GM06990 (cell line): ENCODE measurements around the gene MAP3K13.
"Not testable (repeated sequence)": the region's sequence is repeated elsewhere in the genome, so short reads cannot be mapped to it uniquely, and the experiment has no call there.

Experiments
- DNase-seq: peaks from one replicate; pipeline ENCODE4 v3.0.0-alpha.2; 2011; ENCODE audit not compliant: insufficient read length; ENCODE audit errors: extremely low read depth
- H3K27me3 ChIP-seq: replicated peaks from 2 replicates; pipeline ENCODE4 v1.6.0; 2011; ENCODE audit warnings: low read length; ENCODE audit not compliant: control insufficient read depth, insufficient read depth
- H3K36me3 ChIP-seq: 2 replicates; pipeline ENCODE4 v1.5.1; 2011; ENCODE audit warnings: low read length; ENCODE audit not compliant: control insufficient read depth, insufficient read depth
- H3K4me3 ChIP-seq: replicated peaks from 2 replicates; pipeline ENCODE4 v1.5.1; 2011; ENCODE audit warnings: low read depth, mild to moderate bottlenecking, control low read depth, low read length
- TF ChIP-seq, protein P1 (sequence below): IDR thresholded peaks from 2 replicates; pipeline ENCODE4 v1.5.1; 2011; ENCODE audit warnings: low read length, control low read depth, mild to moderate bottlenecking, inconsistent platforms; ENCODE audit not compliant: insufficient read depth, poor library complexity, severe bottlenecking

The MAP3K13 gene

DNA sequence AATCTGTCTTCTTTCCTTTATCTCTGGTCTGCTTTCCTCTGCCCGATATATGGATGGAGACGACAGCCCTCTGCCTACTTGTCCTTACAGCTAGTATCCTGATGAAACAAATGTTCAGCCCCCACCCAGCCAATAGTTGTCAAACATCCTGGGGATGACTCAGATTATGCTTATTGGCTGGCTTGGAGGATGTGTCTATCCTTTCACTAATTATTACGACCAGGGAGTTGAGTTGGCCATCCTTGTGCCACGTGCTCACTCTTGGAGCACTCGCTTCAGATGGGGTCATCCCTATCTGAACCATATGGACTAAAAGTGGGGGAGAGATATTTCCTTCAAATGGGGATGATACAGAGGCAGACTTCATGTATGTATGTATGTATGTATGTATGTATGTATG lies 6.4 kb upstream of the MAP3K13 start:
- no peak overlapping the region for H3K4me3 ChIP-seq
- DNase-seq = no peak
- no peaks in the 10 kb centered on the region; the same call in 1 of the 2 replicates for H3K27me3 ChIP-seq
- TF ChIP-seq, protein P1, sequence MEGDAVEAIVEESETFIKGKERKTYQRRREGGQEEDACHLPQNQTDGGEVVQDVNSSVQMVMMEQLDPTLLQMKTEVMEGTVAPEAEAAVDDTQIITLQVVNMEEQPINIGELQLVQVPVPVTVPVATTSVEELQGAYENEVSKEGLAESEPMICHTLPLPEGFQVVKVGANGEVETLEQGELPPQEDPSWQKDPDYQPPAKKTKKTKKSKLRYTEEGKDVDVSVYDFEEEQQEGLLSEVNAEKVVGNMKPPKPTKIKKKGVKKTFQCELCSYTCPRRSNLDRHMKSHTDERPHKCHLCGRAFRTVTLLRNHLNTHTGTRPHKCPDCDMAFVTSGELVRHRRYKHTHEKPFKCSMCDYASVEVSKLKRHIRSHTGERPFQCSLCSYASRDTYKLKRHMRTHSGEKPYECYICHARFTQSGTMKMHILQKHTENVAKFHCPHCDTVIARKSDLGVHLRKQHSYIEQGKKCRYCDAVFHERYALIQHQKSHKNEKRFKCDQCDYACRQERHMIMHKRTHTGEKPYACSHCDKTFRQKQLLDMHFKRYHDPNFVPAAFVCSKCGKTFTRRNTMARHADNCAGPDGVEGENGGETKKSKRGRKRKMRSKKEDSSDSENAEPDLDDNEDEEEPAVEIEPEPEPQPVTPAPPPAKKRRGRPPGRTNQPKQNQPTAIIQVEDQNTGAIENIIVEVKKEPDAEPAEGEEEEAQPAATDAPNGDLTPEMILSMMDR = no peak
- no peaks in the 10 kb centered on the region for H3K36me3 ChIP-seq

DNA sequence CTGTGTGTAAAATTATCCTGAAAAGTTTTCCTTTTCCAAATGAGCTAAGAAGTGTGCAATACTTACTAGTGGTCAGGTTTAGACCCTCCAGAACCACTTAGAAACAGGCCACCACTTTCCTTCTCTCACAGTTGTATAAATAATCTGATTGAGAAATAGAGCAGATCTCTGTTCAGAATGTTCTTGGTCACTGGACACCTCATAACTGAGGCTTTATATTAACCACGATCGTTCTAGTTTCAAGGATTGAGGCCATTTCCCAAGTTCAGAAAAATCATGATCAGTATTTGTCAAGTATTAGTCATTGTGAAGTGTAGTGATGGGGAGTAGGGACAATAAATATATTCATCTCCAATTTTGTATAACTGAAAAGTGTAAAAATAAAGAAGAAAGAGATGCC lies 1.0 kb upstream of the MAP3K13 start:
- H3K36me3 ChIP-seq = no peaks in the 10 kb centered on the region
- no peak for DNase-seq
- no peaks in the 10 kb centered on the region for H3K27me3 ChIP-seq
- TF ChIP-seq, protein P1 = no peak
- no peak overlapping the region for H3K4me3 ChIP-seq

DNA sequence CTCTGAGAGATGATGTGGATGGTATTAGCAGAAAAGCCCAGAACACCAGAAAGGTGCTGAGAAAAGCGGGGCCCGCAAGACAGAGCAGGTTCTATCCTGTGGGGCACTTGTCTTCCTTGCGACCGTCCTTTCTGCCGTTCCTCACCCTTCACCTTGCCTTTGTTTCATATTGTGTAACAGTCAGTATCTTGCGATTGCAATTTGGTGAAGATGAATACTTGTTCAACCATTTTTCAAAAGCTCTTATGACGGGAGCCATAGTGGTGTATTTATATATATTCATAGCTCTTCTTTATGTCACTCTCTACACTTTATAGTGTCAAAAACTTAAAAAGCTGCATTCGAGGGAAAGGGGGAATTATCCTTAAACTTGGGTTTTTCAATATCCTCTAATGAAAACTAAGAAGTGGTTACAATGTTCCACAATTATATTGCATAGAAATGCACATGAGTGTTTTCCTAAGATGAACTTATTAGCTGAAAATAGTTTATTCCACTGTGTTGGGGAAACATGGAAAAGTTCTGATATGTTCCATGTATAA lies 797 bp downstream of the MAP3K13 start:
- TF ChIP-seq, protein P1 = no peak
- H3K4me3 ChIP-seq = peak overlapping the region; percentile 61
- no peaks in the 10 kb centered on the region for H3K36me3 ChIP-seq
- no peak for DNase-seq
- no peaks in the 10 kb centered on the region for H3K27me3 ChIP-seq

DNA sequence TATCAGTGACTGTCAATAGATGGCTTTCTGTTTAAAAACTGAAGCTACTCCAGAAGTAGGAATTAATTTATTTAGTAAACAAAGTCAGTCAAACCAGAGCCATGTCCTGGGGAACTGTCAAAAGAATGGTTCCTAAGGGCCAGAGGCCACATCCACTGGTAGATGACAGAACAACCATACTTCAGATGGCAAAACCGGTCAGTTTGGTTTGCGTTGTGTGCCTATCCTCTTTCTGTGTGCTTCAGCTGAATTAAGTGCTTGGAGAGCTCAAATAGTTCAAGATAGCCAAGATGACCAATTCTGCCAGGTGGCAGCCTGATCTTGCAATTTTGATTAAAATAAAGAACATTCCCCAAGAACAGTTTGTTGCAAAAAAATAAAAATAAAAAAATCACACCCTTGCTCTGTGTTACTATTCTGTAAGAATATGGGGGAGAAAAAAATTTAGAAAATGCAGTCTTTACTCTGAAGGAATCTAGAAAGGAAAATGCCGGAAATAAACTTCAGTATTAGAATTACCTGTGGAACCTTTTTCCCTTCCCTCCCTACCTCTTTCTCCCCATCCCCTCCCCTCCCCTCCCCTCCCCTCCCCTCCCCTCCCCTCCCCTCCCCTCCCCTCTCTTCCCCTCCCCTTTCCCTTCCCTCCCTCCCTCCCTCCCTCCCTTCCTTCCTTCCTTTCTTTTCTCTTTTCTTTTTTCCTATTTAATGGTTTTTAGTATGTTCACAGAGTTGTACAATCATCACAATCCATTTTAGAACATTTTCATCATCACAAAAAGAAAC lies 2.5 kb downstream of the MAP3K13 start:
- Histone ChIP-seq H3K36me3 (no peaks in the 10 kb centered on the region), H3K4me3 (no peak overlapping the region), H3K27me3 (no peaks in the 10 kb centered on the region)
- DNase-seq = no peak
- TF ChIP-seq, protein P1 = no peak

DNA sequence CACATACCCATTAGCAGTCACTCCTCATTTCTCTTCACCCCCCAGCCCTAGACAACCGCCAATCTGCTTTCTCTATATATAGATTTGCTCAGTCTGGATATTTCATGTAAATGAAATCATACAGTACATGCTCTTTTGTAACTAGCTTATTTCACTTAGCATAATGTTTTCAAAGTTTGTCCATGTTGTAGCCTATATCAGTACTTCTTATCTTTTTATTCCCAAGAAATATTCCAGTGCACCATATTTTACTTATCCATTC lies 3.1 kb downstream of the MAP3K13 start:
- Histone ChIP-seq H3K36me3 (no peaks in the 10 kb centered on the region), H3K4me3 (no peak overlapping the region), H3K27me3 (no peaks in the 10 kb centered on the region)
- TF ChIP-seq, protein P1 = no peak
- DNase-seq = no peak

DNA sequence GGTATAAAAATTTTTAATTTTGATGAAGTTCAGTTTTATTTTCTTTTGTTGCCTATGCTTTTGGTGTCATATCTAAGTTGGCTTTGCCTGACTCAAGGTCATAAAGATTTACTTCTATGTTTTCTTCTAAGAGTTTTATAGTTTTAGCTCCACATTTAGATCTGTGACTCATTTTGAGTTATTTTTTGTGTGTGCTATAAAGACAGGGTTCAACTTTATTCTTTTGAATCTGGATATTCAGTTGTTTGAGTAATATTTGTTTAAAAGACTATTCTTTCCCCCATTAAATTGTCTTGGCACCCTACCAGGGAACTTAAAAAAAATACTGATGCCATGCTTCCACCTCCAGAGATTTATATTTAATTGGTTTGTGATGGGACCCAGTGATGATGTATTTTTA lies 4.0 kb downstream of the MAP3K13 start:
- no peak overlapping the region for H3K4me3 ChIP-seq
- TF ChIP-seq, protein P1 = no peak
- DNase-seq = no peak
- H3K27me3 ChIP-seq = no peaks in the 10 kb centered on the region
- H3K36me3 ChIP-seq = no peaks in the 10 kb centered on the region

DNA sequence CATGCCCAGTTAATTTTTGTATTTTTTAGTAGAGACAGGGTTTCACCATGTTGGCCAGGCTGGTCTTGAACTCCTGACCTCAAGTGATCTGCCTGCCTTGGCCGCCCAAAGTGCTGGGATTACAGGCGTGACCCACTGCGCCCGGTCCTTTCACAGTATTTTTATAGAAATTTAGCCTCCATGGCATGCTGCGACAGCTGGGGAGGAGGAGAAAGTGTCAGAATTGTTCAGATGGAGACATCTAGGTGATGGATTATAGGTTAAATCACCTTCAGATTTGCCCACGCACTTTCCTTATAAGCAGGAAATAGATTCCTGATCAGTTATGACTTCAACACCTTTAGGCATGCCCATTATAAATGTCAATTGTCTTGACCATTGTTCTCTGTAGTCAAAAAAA lies 7.4 kb downstream of the MAP3K13 start:
- not testable (repeated sequence) for H3K27me3 ChIP-seq, H3K36me3 ChIP-seq, H3K4me3 ChIP-seq, DNase-seq
